Liver (tissue), 3 donors: ENCODE data around the gene PAXIP1.

Experiments used
- EGR1 ChIP-seq, 2 donors: IDR thresholded peaks; 2 replicates each; pipeline ENCODE4 v1.6.1; 2016 to 2018; ENCODE audit warnings: antibody characterized with exemption in 2 of 2, low read depth in 2 of 2
- GABPA ChIP-seq, 2 donors: IDR thresholded peaks in 1 of 2; conservative IDR thresholded peaks in 1 of 2; 2 replicates each; pipeline ENCODE4 v1.6.1; 2016; ENCODE audit warnings: antibody characterized with exemption in 2 of 2, mild to moderate bottlenecking in 1 of 2, moderate library complexity in 1 of 2
- HNF4A ChIP-seq, 2 donors: conservative IDR thresholded peaks; 2 replicates each; pipeline ENCODE4 v1.6.1; 2016; ENCODE audit warnings: antibody characterized with exemption in 2 of 2, mild to moderate bottlenecking in 2 of 2
- NR2F2 ChIP-seq: IDR thresholded peaks from 2 replicates; pipeline ENCODE4 v1.6.1; 2016; ENCODE audit warnings: antibody characterized with exemption
- SP1 ChIP-seq: IDR thresholded peaks from 2 replicates; pipeline ENCODE4 v1.6.1; 2018; ENCODE audit warnings: antibody characterized with exemption, mild to moderate bottlenecking
- YY1 ChIP-seq: IDR thresholded peaks from 2 replicates; pipeline ENCODE4 v1.6.1; 2016; ENCODE audit warnings: antibody characterized with exemption, mild to moderate bottlenecking
- TF ChIP-seq, protein P1 (sequence below): fragments of 150-350 bp; IDR thresholded peaks from 2 replicates; pipeline ENCODE4 v1.5.1; 2017; ENCODE audit warnings: improper control_type of control experiment, low read depth, low read length; ENCODE audit not compliant: missing input control
- TF ChIP-seq, protein P2 (sequence below): IDR thresholded peaks from 2 replicates; pipeline ENCODE4 v1.6.1; 2016; ENCODE audit warnings: antibody characterized with exemption, mild to moderate bottlenecking
- TF ChIP-seq, protein P3 (sequence below): IDR thresholded peaks from 2 replicates; pipeline ENCODE4 v1.6.1; 2016; ENCODE audit warnings: antibody characterized with exemption
- TF ChIP-seq, protein P4 (sequence below): IDR thresholded peaks from 2 replicates; pipeline ENCODE4 v1.6.1; 2016; ENCODE audit warnings: antibody characterized with exemption
- donor health status: healthy.
- donor health status: healthy.

DNA sequence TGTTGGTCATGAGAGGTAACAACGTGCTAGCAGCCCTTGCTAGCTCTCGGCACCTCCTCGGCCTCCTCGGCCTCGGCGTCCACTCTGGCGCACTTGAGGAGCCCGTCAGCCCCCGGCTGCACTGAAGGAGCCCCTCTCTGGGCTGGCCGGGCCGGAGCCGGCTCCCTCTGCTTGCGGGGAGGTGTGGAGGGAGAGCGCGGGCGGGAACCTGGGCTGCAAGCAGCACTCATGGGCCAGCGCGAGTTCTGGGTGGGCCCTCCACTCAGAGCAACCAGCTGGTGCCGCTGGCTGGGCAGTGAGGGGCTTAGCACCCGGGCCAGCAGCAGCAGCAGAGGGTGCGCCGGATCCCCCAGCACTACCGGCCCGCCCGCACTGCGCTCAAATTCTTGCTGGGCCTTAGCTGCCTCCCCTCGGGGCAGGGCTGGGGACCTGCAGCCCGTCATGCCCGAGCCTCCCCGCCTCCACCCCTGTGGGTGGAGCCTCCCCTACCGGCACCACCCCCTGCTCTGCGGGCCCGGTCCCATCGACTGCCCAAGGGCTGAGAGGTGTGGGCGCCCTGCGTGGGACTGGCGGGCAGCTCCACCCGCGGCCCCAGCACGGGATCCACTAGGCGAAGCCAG lies 96.1 kb downstream of the PAXIP1 start:
- TF ChIP-seq, protein P1, sequence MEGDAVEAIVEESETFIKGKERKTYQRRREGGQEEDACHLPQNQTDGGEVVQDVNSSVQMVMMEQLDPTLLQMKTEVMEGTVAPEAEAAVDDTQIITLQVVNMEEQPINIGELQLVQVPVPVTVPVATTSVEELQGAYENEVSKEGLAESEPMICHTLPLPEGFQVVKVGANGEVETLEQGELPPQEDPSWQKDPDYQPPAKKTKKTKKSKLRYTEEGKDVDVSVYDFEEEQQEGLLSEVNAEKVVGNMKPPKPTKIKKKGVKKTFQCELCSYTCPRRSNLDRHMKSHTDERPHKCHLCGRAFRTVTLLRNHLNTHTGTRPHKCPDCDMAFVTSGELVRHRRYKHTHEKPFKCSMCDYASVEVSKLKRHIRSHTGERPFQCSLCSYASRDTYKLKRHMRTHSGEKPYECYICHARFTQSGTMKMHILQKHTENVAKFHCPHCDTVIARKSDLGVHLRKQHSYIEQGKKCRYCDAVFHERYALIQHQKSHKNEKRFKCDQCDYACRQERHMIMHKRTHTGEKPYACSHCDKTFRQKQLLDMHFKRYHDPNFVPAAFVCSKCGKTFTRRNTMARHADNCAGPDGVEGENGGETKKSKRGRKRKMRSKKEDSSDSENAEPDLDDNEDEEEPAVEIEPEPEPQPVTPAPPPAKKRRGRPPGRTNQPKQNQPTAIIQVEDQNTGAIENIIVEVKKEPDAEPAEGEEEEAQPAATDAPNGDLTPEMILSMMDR: no peak
- TF ChIP-seq, protein P2, sequence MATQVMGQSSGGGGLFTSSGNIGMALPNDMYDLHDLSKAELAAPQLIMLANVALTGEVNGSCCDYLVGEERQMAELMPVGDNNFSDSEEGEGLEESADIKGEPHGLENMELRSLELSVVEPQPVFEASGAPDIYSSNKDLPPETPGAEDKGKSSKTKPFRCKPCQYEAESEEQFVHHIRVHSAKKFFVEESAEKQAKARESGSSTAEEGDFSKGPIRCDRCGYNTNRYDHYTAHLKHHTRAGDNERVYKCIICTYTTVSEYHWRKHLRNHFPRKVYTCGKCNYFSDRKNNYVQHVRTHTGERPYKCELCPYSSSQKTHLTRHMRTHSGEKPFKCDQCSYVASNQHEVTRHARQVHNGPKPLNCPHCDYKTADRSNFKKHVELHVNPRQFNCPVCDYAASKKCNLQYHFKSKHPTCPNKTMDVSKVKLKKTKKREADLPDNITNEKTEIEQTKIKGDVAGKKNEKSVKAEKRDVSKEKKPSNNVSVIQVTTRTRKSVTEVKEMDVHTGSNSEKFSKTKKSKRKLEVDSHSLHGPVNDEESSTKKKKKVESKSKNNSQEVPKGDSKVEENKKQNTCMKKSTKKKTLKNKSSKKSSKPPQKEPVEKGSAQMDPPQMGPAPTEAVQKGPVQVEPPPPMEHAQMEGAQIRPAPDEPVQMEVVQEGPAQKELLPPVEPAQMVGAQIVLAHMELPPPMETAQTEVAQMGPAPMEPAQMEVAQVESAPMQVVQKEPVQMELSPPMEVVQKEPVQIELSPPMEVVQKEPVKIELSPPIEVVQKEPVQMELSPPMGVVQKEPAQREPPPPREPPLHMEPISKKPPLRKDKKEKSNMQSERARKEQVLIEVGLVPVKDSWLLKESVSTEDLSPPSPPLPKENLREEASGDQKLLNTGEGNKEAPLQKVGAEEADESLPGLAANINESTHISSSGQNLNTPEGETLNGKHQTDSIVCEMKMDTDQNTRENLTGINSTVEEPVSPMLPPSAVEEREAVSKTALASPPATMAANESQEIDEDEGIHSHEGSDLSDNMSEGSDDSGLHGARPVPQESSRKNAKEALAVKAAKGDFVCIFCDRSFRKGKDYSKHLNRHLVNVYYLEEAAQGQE: no peak
- TF ChIP-seq, protein P3, sequence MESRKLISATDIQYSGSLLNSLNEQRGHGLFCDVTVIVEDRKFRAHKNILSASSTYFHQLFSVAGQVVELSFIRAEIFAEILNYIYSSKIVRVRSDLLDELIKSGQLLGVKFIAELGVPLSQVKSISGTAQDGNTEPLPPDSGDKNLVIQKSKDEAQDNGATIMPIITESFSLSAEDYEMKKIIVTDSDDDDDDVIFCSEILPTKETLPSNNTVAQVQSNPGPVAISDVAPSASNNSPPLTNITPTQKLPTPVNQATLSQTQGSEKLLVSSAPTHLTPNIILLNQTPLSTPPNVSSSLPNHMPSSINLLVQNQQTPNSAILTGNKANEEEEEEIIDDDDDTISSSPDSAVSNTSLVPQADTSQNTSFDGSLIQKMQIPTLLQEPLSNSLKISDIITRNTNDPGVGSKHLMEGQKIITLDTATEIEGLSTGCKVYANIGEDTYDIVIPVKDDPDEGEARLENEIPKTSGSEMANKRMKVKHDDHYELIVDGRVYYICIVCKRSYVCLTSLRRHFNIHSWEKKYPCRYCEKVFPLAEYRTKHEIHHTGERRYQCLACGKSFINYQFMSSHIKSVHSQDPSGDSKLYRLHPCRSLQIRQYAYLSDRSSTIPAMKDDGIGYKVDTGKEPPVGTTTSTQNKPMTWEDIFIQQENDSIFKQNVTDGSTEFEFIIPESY: no peak
- TF ChIP-seq SP1 (no peak), HNF4A (conservative IDR thresholded peaks at IDR 0.05) (no peak), YY1 (no peak), GABPA (IDR thresholded peaks at IDR 0.05 in 1 of 2, conservative IDR thresholded peaks at IDR 0.05 in 1 of 2) (no peak), EGR1 (IDR thresholded peaks at IDR 0.05; ENCODE audit: low read depth in 2 of 2) (no peak), NR2F2 (no peak)
- TF ChIP-seq, protein P4, sequence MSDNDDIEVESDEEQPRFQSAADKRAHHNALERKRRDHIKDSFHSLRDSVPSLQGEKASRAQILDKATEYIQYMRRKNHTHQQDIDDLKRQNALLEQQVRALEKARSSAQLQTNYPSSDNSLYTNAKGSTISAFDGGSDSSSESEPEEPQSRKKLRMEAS: no peak
